Activated T-cell treated with anti-CD3 and anti-CD28 coated beads for 1 hour (primary cell): Measurements from ENCODE around the gene SDR42E1.
"Not testable (repeated sequence)": the region's sequence is repeated elsewhere in the genome, so short reads cannot be mapped to it uniquely, and the experiment has no call there.

Experiments
- DNase-seq: peaks from one replicate; pipeline ENCODE4 v3.0.0-alpha.2; 2020; ENCODE audit warnings: low read depth

SDR42E1 gene

GRCh38 chr16:82037666-82038065 lies 26.4 kb upstream of the SDR42E1 start:
- no peak for DNase-seq

DNA sequence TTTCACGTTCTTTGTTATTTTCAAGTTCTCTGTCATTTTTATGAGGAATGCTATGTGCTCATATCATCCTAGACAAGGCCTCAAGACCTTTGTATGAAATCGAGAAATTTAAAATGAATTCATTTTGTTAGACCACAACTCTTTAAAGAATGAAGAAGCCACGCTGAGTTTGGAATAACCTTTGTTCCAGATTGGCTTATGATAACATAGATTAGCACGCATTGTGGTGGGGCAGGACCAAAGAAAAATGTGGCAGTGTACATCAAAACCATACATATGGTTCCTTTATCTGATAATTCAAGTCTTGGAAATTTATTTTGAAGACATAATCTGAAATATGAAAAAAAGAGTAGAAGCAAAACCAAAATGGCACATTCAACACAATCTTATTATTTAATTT lies 26.0 kb upstream of the SDR42E1 start:
- DNase-seq, result no peak

DNA sequence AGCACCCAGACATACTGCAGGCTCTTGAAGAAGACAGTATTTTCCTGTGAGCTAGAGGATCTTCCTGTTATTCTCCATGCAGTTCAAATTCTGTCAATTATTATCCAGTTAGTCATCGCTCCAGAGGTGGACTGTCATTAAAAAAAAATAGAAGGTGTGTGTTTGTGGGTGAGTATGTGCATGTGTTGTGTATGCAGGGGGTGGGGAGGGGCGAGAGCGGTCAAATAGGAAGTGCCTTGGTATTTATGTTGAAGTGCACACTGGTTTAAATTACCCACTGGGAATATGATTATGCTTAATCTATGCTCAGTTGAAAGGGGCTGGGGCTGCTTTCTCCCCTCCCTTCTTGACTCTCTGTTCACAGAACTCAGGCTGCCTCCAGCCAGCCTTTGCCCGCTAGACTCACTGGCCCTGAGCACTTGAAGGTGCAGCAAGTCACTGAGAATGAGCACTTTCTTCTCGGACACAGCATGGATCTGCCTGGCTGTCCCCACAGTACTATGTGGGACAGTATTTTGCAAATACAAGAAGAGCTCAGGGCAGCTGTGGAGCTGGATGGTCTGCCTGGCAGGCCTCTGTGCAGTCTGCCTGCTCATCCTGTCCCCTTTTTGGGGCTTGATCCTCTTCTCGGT lies 23.8 kb upstream of the SDR42E1 start, which contains the start of gene HSD17B2:
Gene HSD17B2, plus strand, starts transcription at position 273 of the 632 bp plus-strand sequence. Its CDS starts 172 bp downstream, at position 445.
- DNase-seq, result no peak

DNA sequence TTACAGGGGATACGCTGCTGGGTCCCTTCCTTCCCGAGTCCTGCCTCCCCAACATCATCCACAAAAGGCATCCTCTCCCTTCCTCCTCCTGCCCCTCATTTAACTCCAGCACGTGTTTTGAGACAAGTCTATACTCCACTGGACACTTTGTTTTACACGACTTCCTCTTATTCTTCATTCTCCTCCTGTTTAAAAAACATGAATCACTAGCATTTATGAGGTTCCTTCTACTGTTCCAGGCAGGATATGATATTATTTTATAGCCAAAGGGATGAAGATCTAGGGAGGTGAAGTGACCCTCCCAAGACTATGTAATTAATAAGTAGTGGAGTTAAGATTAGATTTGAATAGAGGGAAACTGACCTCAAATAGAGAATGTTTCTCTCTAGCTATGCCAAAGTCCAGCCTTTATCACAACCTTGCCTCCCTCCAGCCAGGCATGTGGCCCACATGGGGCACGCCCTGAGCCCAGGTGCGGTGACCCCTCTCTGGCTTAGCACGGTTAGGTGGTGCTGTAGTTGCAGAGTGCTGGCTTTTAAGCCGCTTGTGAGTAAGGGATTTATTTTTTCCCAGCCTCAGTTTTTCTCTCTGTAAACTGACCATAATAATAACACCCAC lies 22.5 kb upstream of the SDR42E1 start:
- DNase-seq, result no peak

DNA sequence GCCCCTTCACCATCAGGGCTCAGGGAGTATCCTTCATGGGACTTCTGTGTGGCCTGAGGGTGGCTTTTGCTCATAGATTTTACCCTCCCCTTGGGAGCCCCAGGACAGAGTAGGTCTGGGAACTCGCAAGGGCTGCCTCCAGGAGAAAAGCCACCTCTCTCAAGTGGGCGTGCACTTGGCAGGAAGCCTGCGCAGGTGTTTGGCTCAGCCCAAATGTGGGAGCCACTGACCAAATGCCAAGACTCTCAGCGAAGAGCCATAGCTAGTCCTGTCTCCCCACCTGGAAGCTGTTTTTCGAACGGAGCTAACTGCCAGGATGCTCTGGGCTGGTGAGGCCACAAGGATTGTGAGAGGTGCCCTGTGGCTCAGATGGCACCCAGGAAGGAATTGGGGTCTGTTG lies 21.7 kb upstream of the SDR42E1 start:
- DNase-seq, result no peak

DNA sequence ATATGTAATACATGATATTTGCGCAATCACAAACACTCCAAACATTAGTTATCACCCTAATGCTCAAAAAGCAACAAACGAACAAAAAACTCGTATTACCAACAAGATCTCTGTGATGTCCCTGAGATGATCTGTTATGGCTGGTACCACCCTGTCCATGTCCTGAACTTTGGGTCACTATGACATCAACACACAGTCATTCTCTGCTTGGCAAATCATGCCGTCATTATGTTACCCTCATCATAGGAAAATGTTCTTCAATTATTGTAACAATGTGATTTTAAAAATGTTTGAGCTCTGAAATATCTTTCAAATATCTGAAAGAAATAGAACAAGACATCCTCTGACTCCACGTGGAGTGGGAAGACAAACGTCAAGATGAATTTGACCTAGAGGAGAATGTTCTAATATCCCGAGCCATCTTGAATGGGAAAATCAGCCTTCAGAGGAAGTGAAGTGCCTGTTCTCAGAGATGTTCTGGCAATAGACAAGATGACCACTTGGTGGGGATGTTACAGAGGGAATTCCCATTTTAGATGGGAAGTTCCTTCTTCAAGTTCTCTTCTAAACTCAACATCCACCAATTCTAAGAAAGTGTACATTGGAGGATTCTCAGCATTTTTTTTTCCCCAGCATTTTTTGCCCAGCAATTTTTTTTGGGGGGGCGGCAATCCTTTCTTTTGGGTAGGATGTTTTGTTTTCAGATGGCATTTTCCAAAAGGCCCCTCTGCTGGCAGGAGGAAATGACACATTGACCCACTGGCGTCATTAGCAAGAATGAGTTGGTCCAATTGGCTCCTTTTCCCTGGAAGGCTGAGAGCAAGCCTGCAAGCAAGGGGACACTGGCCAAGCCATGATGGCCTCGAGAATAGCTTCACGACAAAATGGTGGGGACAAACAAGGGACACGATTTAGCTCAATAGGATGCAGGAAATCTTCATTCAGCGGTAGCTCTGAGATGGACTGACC lies 20.1 kb upstream of the SDR42E1 start:
- no peak for DNase-seq

GRCh38 chr16:82027629-82028064 lies 16.4 kb upstream of the SDR42E1 start:
- DNase-seq, result no peak

- no peak for DNase-seq
Observed at GRCh38 chr16:82024883-82025282, 13.6 kb upstream of the SDR42E1 start.

GRCh38 chr16:82024316-82024715 lies 13.0 kb upstream of the SDR42E1 start:
- no peak for DNase-seq

DNA sequence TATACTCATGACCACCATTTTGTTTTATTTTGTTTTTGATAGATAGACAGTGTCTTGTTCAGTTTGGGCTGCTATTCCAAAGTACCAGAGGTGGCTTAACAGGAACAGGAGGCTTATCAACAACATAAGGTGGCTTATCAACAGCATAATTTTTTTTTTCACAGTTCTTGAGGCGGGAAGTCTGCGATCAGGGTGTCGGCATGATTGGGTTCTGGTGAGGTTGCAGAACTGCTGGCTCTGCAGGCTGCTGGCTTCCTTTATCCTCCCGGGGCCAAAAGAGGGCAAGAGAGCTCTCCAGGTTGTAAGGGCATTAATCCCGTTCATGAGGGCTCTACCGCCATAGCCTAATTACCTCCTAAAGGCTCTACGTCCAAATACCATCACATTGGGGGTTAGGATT lies 11.9 kb upstream of the SDR42E1 start:
- DNase-seq, result no peak

- no peak for DNase-seq
Observed at GRCh38 chr16:82020051-82020450, 8.8 kb upstream of the SDR42E1 start.

DNA sequence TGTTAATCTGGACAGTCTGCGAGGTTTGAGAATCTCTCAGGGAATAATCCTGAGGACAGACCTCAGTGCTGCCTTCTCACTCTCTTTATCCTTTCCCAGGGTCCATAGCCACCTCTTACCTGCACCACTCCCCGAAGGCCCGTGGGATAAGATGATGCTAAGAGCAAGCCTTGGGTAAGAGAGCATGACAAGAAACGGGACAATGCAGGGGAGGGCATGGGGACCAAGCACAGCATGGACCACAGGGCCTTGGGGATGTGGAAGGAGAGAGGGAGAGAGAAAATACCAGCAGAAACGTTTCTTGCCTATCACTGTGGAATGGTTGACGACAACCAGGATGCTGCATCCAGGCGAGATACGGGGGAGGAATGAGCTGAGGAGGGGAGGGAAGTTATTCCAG lies 8.3 kb upstream of the SDR42E1 start:
- no peak for DNase-seq

DNA sequence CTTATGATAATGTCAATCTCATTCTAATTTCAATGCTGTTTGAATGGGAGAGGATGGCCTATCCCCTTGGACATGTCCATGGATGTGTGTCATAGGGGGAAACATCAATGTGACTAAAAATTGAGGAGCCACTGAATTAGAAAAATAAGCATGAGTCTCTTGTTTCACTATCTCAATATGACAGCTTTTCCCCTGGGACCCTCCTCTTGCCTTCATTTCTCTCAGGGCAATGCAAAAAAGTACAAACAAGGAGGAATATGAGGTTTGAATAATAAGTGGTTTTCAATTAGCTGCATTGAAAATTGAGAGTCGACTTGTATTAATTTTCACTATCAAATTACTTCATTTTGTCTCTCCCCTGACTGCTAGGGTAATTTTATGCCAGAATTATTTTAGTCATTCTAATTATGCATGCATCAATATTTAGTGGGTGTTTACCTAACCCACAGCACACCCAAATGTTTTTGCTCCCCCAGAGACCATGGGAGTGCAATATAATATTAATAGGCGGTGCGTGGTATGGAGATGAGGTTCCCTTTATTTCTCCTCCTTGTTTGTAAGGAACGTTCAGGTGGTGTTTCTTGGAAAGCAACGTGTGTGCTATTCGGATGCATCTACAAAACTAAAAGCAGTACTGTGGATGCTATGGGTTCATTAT lies 6.8 kb upstream of the SDR42E1 start:
- DNase-seq, result no peak

DNA sequence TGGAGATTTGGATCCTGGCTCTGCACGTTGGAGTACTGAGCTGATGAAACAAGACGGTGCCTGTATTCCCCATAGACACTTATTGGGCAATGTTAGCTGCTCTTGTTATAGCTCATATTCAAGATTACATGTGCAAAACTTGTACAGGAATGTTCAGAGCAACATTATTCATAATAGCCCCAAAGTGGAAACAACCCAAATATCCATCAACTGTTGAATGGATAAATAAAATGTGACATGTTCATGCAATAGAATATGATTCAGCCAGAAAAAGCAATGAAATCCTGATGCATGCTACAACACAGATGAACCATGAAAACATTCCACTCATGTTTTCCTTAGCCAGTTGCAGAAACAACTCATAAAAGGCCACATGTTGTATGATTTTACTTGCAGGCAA lies 5.7 kb upstream of the SDR42E1 start:
- no peak for DNase-seq

- no peak for DNase-seq
Observed at GRCh38 chr16:82016263-82016662, 5.0 kb upstream of the SDR42E1 start.

DNA sequence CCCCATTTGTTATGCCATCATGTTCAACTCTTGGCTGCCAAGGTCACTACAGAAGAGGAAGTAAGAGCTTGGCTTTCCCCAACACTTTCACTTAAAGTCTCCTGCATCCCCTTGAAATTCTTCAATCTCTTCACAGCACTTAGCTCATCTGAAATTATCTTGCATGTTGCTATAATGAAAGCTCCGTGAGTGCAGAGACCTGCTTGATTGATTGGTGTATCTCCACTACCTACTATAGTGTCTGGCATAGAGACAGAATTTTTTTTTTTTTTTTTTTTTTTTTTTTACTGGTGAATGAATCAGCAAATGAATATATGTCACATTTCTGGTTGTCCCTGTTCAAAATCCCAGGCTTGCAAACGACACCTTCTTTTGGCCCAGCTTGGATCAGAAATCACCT lies 1.9 kb upstream of the SDR42E1 start:
- no peak for DNase-seq

GRCh38 chr16:82010649-82011048 lies 621 bp downstream of the SDR42E1 start:
- no peak for DNase-seq

- DNase-seq, result not testable (repeated sequence)
Observed at GRCh38 chr16:82009789-82010188, 1.5 kb downstream of the SDR42E1 start.

GRCh38 chr16:82008957-82009592 lies 2.2 kb downstream of the SDR42E1 start:
- no peak for DNase-seq

DNA sequence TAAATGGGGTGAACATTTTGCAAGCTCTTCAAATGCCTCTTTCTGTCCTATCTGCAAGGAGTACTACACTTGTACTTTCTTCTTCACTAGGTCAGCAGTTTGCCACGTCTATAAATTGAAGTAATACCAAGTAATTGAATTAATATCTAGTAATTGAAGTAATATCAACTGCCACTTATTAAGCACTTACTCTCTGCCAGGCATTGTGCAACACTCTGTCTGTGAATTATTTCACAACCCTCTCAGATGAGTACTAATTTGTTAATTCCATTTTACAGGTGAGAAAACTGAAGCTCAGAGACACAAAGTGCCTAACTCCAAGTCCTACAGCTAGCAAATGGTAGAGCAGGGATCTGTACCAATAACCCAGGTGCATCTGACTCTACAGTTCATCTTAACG lies 4.1 kb downstream of the SDR42E1 start:
- no peak for DNase-seq

- no peak for DNase-seq
Observed at GRCh38 chr16:82006036-82006435, 5.2 kb downstream of the SDR42E1 start.
